SK-N-SH treated with all-trans-retinoic acid at 6 μM for 48 hours (cell line): ENCODE measurements around the gene SDR42E2.

Experiments used
- ARNTL ChIP-seq: fragments of 450-650 bp; formaldehyde crosslinking; IDR thresholded peaks from 2 replicates; pipeline ENCODE4 v1.5.0; 2020; ENCODE audit warnings: low read depth, mild to moderate bottlenecking, moderate library complexity, borderline replicate concordance
- CSRNP3 ChIP-seq: fragments of 250-450 bp; sonication (Bioruptor Pico); IDR thresholded peaks from 2 replicates; pipeline ENCODE4 v1.5.1; 2021; ENCODE audit warnings: mild to moderate bottlenecking, moderate library complexity
- ISL1 ChIP-seq: fragments of 250-450 bp; sonication (Bioruptor Pico); IDR thresholded peaks from 2 replicates; pipeline ENCODE4 v2.1.2; 2022; ENCODE audit warnings: mild to moderate bottlenecking, moderate library complexity
- OSR1 ChIP-seq: fragments of 250-450 bp; sonication (Bioruptor Pico); IDR thresholded peaks from 2 replicates; pipeline ENCODE4 v1.8.0; 2022; ENCODE audit warnings: moderate library complexity, mild to moderate bottlenecking, inconsistent platforms
- PATZ1 ChIP-seq: fragments of 250-450 bp; sonication (Bioruptor Pico); IDR thresholded peaks from 2 replicates; pipeline ENCODE4 v1.8.0; 2020; ENCODE audit warnings: mild to moderate bottlenecking, moderate library complexity, borderline replicate concordance
- PPARA ChIP-seq: fragments of 250-450 bp; sonication (Bioruptor Pico); IDR thresholded peaks from 2 replicates; pipeline ENCODE4 v1.5.0; 2020; ENCODE audit warnings: mild to moderate bottlenecking, borderline replicate concordance
- ZFP30 ChIP-seq: fragments of 450-650 bp; formaldehyde crosslinking; IDR thresholded peaks from 2 replicates; pipeline ENCODE4 v1.5.0; 2022; ENCODE audit warnings: mild to moderate bottlenecking, moderate library complexity
- ZNF8 ChIP-seq: fragments of 450-650 bp; formaldehyde crosslinking; IDR thresholded peaks from 2 replicates; pipeline ENCODE4 v1.5.0; 2020; ENCODE audit warnings: mild to moderate bottlenecking, moderate library complexity

GRCh38 chr16:22122239-22122638 lies 40.1 kb upstream of the SDR42E2 start:
- TF ChIP-seq ZFP30 (CRISPR knock-in tag) (no peak), ARNTL (CRISPR knock-in tag) (no peak), ISL1 (CRISPR knock-in tag) (no peak), PATZ1 (CRISPR knock-in tag) (no peak), OSR1 (CRISPR knock-in tag) (no peak), ZNF8 (no peak), PPARA (CRISPR knock-in tag) (no peak), CSRNP3 (CRISPR knock-in tag) (no peak)
